Adipose tissue (tissue), 3 donors: ENCODE measurements around the gene PLD1. TPM values are rescaled to one million over a fixed set of nuclear protein-coding genes. Genes with fewer than 3 reads are reported as not detected.
"Not testable (repeated sequence)": the region's sequence is repeated elsewhere in the genome, so short reads cannot be mapped to it uniquely, and the experiment has no call there.

Source experiments
- H3K27ac ChIP-seq: one replicate; pipeline ENCODE4 v1.5.1; 2013; ENCODE audit warnings: low read depth, low read length
- WGBS, 3 donors: extraction: QIAGEN DNeasy Blood & Tissue Kit; methylation state at CpG; one replicate each; pipeline ENCODE4 v1.1.7; 2013; 5-methylcytosine and 5-hydroxymethylcytosine counted together
- polyA plus RNA-seq, 3 donors: library from polyadenylated mRNA; stranded (reverse); fragments of 200-250 nt; gene quantifications; one replicate each; pipeline ENCODE4 v1.2.3, GENCODE V29; 2013
- donor health status: healthy with polysubstance abuse.
- donor health status: Bipolar disorder and iron deficiency.
- donor health status: healthy.

PLD1 gene
- polyA plus RNA-seq, 3 donors, result 5.4 to 11.9 (median 10.6) TPM

GRCh38 chr3:171699601-171700000 lies 110.7 kb downstream of the PLD1 start:
- H3K27ac ChIP-seq, result no peak overlapping the region
- WGBS, 3 donors, result 55 to 62% (median 57%) methylated on average over 5 of the region's 5 CpGs

- H3K27ac ChIP-seq, result no peak overlapping the region
- 77 to 95% (median 89%) methylated on average over 6 of the region's 6 CpGs for WGBS, 3 donors
Observed at GRCh38 chr3:171696805-171697204, 113.5 kb downstream of the PLD1 start.

GRCh38 chr3:171695426-171695825 lies 114.9 kb downstream of the PLD1 start:
- 29 to 50% (median 33%) methylated on average over 1 of the region's 1 CpG for WGBS, 3 donors
- no peak overlapping the region for H3K27ac ChIP-seq

- H3K27ac ChIP-seq, result no peak overlapping the region
- WGBS, 3 donors, result 81 to 85% (median 84%) methylated on average over 1 of the region's 1 CpG
Observed at GRCh38 chr3:171694888-171695287, 115.4 kb downstream of the PLD1 start.

- 91 to 94% (median 94%) methylated on average over 9 of the region's 9 CpGs for WGBS, 3 donors
- not testable (repeated sequence) for H3K27ac ChIP-seq
Observed at GRCh38 chr3:171692551-171692950, 117.7 kb downstream of the PLD1 start.

- 93 to 96% (median 96%) methylated on average over 1 of the region's 1 CpG for WGBS, 3 donors
- no peak overlapping the region for H3K27ac ChIP-seq
Observed at GRCh38 chr3:171691485-171691884, 118.8 kb downstream of the PLD1 start.

- no peak overlapping the region for H3K27ac ChIP-seq
Observed at GRCh38 chr3:171690281-171690680, 120.0 kb downstream of the PLD1 start.

- 79 to 85% (median 84%) methylated on average over 8 of the region's 8 CpGs for WGBS, 3 donors
- no peak overlapping the region for H3K27ac ChIP-seq
Observed at GRCh38 chr3:171688593-171688992, 121.7 kb downstream of the PLD1 start.

- H3K27ac ChIP-seq, result no peak overlapping the region
Observed at GRCh38 chr3:171688002-171688401, 122.3 kb downstream of the PLD1 start.

GRCh38 chr3:171687581-171687980 lies 122.7 kb downstream of the PLD1 start:
- H3K27ac ChIP-seq, result no peak overlapping the region

GRCh38 chr3:171687064-171687463 lies 123.2 kb downstream of the PLD1 start:
- 90 to 93% (median 91%) methylated on average over 5 of the region's 5 CpGs for WGBS, 3 donors
- H3K27ac ChIP-seq, result no peak overlapping the region

GRCh38 chr3:171685116-171685895 lies 125.0 kb downstream of the PLD1 start:
- WGBS, 3 donors, result 80 to 93% (median 91%) methylated on average over 6 of the region's 6 CpGs
- H3K27ac ChIP-seq, result no peak overlapping the region

- no peak overlapping the region for H3K27ac ChIP-seq
- WGBS, 3 donors, result 76 to 96% (median 95%) methylated on average over 2 of the region's 2 CpGs
Observed at GRCh38 chr3:171684221-171684620, 126.1 kb downstream of the PLD1 start.

GRCh38 chr3:171682743-171683142 lies 127.5 kb downstream of the PLD1 start:
- no peak overlapping the region for H3K27ac ChIP-seq
- 95 to 98% (median 97%) methylated on average over 3 of the region's 3 CpGs for WGBS, 3 donors

GRCh38 chr3:171680726-171681411 lies 129.4 kb downstream of the PLD1 start:
- H3K27ac ChIP-seq, result no peak overlapping the region
- 74 to 86% (median 80%) methylated on average over 6 of the region's 6 CpGs for WGBS, 3 donors

- 50 to 98% (median 89%) methylated on average over 3 of the region's 3 CpGs for WGBS, 3 donors
- H3K27ac ChIP-seq, result no peak overlapping the region
Observed at GRCh38 chr3:171678971-171679492, 131.3 kb downstream of the PLD1 start.

- H3K27ac ChIP-seq, result no peak overlapping the region
- 91 to 100% (median 93%) methylated on average over 1 of the region's 1 CpG for WGBS, 3 donors
Observed at GRCh38 chr3:171677706-171678105, 132.6 kb downstream of the PLD1 start.

GRCh38 chr3:171676601-171677175 lies 133.6 kb downstream of the PLD1 start:
- 65 to 88% (median 79%) methylated on average over 10 of the region's 10 CpGs for WGBS, 3 donors

GRCh38 chr3:171673951-171674350 lies 136.3 kb downstream of the PLD1 start:
- WGBS, 3 donors, result 85 to 100% (median 88%) methylated on average over 1 of the region's 1 CpG
- H3K27ac ChIP-seq, result no peak overlapping the region

More at GRCh38 chr3:171676601-171677175, 133.6 kb downstream of the PLD1 start:
- no peak overlapping the region for H3K27ac ChIP-seq
